ENCODE data around the gene PDE3A. TPM values are rescaled to one million over a fixed set of nuclear protein-coding genes. Genes with fewer than 3 reads are reported as not detected.

Gene PDE3A
- total RNA-seq, 1 donor: 14.8 TPM

DNA sequence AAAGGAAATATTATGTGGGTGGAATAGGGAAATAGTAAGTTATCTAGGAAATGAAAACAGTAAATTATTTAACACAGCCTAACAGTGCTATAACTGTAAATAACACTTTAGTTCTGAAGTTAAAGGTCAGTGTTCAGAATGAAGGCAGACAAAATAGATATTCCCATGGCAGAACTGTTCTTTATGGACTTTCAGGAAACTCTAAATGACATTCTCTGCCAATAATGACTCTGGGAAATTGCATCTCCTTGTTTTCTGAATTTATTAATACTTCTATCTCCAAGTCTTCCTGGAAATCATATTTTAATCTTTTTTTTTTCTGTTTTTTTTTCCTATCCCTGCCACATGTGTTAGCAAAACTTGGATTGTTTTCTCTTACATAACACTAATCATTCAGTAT is 101.4 kb downstream of the PDE3A start:
- Histone ChIP-seq H3K79me2 (ENCODE audit: insufficient read depth, low read length) (peaks cover 17% of the 10 kb centered on the region), H3K4me2 (ENCODE audit: insufficient read depth, low read length) (peak overlapping the region; percentile 26), H3K27ac (ENCODE audit: low read depth, low read length) (peak overlapping the region; percentile 34), H3K36me3 (ENCODE audit: insufficient read depth, low read length) (no peaks in the 10 kb centered on the region), H3K4me3 (ENCODE audit: insufficient read depth, low read length) (no peak overlapping the region), H3K9me3 (ENCODE audit: low read depth, low read length) (no peaks in the 10 kb centered on the region), H2AFZ (ENCODE audit: low read length) (no peak overlapping the region), H3K27me3 (ENCODE audit: insufficient read depth, low read length) (no peaks in the 10 kb centered on the region), H4K20me1 (ENCODE audit: insufficient read depth, low read length) (no peaks in the 10 kb centered on the region), H3K4me1 (ENCODE audit: insufficient read depth, low read length) (peaks cover 52% of the 10 kb centered on the region)
- DNase-seq (ENCODE audit: insufficient read length, low spot score, missing footprints): no peak
- TF ChIP-seq, protein P1, sequence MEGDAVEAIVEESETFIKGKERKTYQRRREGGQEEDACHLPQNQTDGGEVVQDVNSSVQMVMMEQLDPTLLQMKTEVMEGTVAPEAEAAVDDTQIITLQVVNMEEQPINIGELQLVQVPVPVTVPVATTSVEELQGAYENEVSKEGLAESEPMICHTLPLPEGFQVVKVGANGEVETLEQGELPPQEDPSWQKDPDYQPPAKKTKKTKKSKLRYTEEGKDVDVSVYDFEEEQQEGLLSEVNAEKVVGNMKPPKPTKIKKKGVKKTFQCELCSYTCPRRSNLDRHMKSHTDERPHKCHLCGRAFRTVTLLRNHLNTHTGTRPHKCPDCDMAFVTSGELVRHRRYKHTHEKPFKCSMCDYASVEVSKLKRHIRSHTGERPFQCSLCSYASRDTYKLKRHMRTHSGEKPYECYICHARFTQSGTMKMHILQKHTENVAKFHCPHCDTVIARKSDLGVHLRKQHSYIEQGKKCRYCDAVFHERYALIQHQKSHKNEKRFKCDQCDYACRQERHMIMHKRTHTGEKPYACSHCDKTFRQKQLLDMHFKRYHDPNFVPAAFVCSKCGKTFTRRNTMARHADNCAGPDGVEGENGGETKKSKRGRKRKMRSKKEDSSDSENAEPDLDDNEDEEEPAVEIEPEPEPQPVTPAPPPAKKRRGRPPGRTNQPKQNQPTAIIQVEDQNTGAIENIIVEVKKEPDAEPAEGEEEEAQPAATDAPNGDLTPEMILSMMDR (IDR thresholded peaks at IDR 0.05; ENCODE audit: extremely low read depth, low read depth, low read length): no peak

DNA sequence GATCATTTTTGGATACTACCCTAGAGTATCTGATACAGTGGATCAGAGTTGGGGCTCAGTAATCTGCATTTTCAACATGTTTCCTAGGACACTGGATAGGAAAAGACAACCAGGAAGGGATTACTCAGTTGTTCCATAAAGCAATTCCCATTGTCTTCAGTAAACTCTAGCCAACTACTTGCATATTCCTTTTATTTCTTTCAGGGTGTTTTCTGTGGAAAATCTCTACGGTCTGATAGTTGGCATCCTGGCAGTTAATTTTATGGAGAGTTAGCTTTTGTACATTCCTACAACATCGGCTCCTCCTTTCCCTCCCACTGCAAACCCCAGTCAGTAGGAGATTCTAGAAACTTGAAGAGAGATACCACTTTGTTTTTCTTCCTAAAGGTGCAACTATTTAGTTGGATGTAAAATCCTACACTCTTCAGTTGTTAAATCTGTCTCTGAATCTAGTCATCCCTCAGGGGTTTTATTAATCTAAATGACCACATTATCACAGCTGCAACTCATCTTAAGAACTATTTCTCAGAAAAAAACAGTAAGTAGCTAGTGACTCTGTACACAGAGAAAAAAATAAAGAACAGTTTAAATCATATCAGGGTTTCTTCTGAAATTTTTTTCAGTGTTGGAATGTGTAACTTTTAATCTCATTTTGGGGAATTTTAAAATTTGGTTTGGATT is 103.9 kb downstream of the PDE3A start:
- no peak for DNase-seq (ENCODE audit: insufficient read length, low spot score, missing footprints)
- no peaks in the 10 kb centered on the region for H4K20me1 ChIP-seq (ENCODE audit: insufficient read depth, low read length)
- peak overlapping the region; percentile 17 for H2AFZ ChIP-seq (ENCODE audit: low read length)
- peak overlapping the region; percentile 60 for H3K4me2 ChIP-seq (ENCODE audit: insufficient read depth, low read length)
- no peaks in the 10 kb centered on the region for H3K27me3 ChIP-seq (ENCODE audit: insufficient read depth, low read length)
- H3K4me1 ChIP-seq (ENCODE audit: insufficient read depth, low read length): peaks cover 59% of the 10 kb centered on the region
- no peaks in the 10 kb centered on the region for H3K9me3 ChIP-seq (ENCODE audit: low read depth, low read length)
- H3K27ac ChIP-seq (ENCODE audit: low read depth, low read length): peak overlapping the region; percentile 95
- TF ChIP-seq, protein P1 (IDR thresholded peaks at IDR 0.05; ENCODE audit: extremely low read depth, low read depth, low read length): no peak
- H3K79me2 ChIP-seq (ENCODE audit: insufficient read depth, low read length): peaks cover 27% of the 10 kb centered on the region
- no peaks in the 10 kb centered on the region for H3K36me3 ChIP-seq (ENCODE audit: insufficient read depth, low read length)
- H3K4me3 ChIP-seq (ENCODE audit: insufficient read depth, low read length): no peak overlapping the region

DNA sequence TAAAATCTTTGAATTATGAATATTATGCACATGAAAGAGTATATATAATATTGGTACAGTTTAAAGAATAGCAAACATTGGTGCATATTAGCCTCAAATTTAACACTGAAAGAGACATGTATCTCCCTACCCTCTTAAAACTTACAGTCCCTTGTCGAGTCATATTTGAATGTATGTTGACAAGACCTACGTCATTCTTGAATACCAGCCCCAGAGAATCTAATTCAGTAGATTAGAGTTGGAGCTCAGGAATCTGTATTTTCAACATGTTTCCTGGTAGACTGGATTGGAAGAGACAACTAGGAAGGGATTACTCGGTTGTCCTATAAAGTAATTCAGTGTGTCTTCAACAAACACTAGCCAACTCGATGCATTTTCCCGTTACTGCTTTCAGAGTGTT is 104.8 kb downstream of the PDE3A start:
- Histone ChIP-seq H3K36me3 (ENCODE audit: insufficient read depth, low read length) (no peaks in the 10 kb centered on the region), H2AFZ (ENCODE audit: low read length) (no peak overlapping the region), H3K79me2 (ENCODE audit: insufficient read depth, low read length) (peaks cover 32% of the 10 kb centered on the region), H3K27me3 (ENCODE audit: insufficient read depth, low read length) (no peaks in the 10 kb centered on the region), H3K4me2 (ENCODE audit: insufficient read depth, low read length) (no peak overlapping the region), H3K27ac (ENCODE audit: low read depth, low read length) (peak overlapping the region; percentile 95), H3K9me3 (ENCODE audit: low read depth, low read length) (no peaks in the 10 kb centered on the region), H3K4me3 (ENCODE audit: insufficient read depth, low read length) (no peak overlapping the region), H3K4me1 (ENCODE audit: insufficient read depth, low read length) (peaks cover 57% of the 10 kb centered on the region), H4K20me1 (ENCODE audit: insufficient read depth, low read length) (no peaks in the 10 kb centered on the region)
- TF ChIP-seq, protein P1 (IDR thresholded peaks at IDR 0.05; ENCODE audit: extremely low read depth, low read depth, low read length): no peak
- DNase-seq (ENCODE audit: insufficient read length, low spot score, missing footprints): no peak

DNA sequence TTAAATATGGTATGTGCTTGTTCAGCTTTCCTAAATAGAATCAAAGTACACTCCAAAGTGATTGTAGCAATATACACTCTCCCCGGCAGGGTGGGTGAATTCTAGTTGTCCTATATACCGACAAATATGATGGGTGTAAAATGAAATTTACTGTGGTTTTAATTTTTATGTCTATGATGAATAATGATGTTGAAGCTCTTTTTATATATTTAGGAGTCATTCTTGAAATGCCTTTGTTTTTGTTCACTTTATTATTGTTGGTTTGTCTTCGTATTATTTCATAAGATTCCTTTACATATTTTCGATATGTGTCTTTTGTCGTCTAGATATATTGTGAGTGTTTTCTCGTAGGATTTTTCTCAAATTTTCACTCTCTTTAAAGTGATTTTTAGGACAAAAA is 105.7 kb downstream of the PDE3A start:
- peaks cover 48% of the 10 kb centered on the region for H3K4me1 ChIP-seq (ENCODE audit: insufficient read depth, low read length)
- H3K4me3 ChIP-seq (ENCODE audit: insufficient read depth, low read length): peak overlapping the region; percentile 55
- peak overlapping the region; percentile 95 for H3K27ac ChIP-seq (ENCODE audit: low read depth, low read length)
- H3K79me2 ChIP-seq (ENCODE audit: insufficient read depth, low read length): peaks cover 32% of the 10 kb centered on the region
- no peaks in the 10 kb centered on the region for H3K27me3 ChIP-seq (ENCODE audit: insufficient read depth, low read length)
- H4K20me1 ChIP-seq (ENCODE audit: insufficient read depth, low read length): no peaks in the 10 kb centered on the region
- H3K36me3 ChIP-seq (ENCODE audit: insufficient read depth, low read length): no peaks in the 10 kb centered on the region
- TF ChIP-seq, protein P1 (IDR thresholded peaks at IDR 0.05; ENCODE audit: extremely low read depth, low read depth, low read length): peak; percentile 24
- DNase-seq (ENCODE audit: insufficient read length, low spot score, missing footprints): no peak
- no peak overlapping the region for H2AFZ ChIP-seq (ENCODE audit: low read length)
- H3K4me2 ChIP-seq (ENCODE audit: insufficient read depth, low read length): peak overlapping the region; percentile 82
- H3K9me3 ChIP-seq (ENCODE audit: low read depth, low read length): no peaks in the 10 kb centered on the region

Data from osteoblast (primary cell).